Endodermal cell (in vitro differentiated cells): ENCODE measurements around the gene SLC15A5. TPM values are rescaled to one million over a fixed set of nuclear protein-coding genes. Genes with fewer than 3 reads are reported as not detected.
A peak's percentile ranks its signal among the peaks of the same experiment; 100 is the strongest.

ENCODE experiments used
- DNase-seq: peaks from one replicate; pipeline ENCODE4 v3.0.0-alpha.2; 2017
- H3K27ac ChIP-seq: 2 replicates; pipeline ENCODE4 v1.5.1; 2013; ENCODE audit warnings: mild to moderate bottlenecking, low read depth, low read length, moderate library complexity
- H3K27me3 ChIP-seq: 2 replicates; pipeline ENCODE4 v1.6.1; 2013; ENCODE audit warnings: mild to moderate bottlenecking, low read length, moderate library complexity; ENCODE audit not compliant: insufficient read depth, control insufficient read depth, poor library complexity, severe bottlenecking
- H3K36me3 ChIP-seq: 2 replicates; pipeline ENCODE4 v1.7.0; 2013; ENCODE audit warnings: mild to moderate bottlenecking, low read length, moderate library complexity; ENCODE audit not compliant: control insufficient read depth, insufficient read depth
- H3K4me1 ChIP-seq: one replicate; pipeline ENCODE4 v1.7.0; 2013; ENCODE audit warnings: low read length; ENCODE audit not compliant: control insufficient read depth, insufficient read depth
- H3K4me3 ChIP-seq: 2 replicates; pipeline ENCODE4 v1.5.1; 2013; ENCODE audit warnings: mild to moderate bottlenecking, low read length, moderate library complexity
- H3K9ac ChIP-seq: 2 replicates; pipeline ENCODE4 v1.6.1; 2013; ENCODE audit warnings: mild to moderate bottlenecking, low read length, moderate library complexity; ENCODE audit not compliant: poor library complexity, severe bottlenecking; ENCODE audit errors: extremely low read depth
- H3K9me3 ChIP-seq: 2 replicates; pipeline ENCODE4 v1.6.1; 2013; ENCODE audit warnings: mild to moderate bottlenecking, low read length, moderate library complexity; ENCODE audit not compliant: control insufficient read depth
- H3K27ac Mint-ChIP-seq: 2 replicates; pipeline ENCODE4 v1.8.0; 2020; ENCODE audit warnings: mixed read lengths
- H3K27me3 Mint-ChIP-seq: 2 replicates; pipeline ENCODE4 v1.8.0; 2021; ENCODE audit warnings: mild to moderate bottlenecking, mixed read lengths; ENCODE audit not compliant: insufficient read depth
- H3K36me3 Mint-ChIP-seq: 2 replicates; pipeline ENCODE4 v1.8.0; 2020; ENCODE audit warnings: low read depth, mixed read lengths
- H3K4me1 Mint-ChIP-seq: 2 replicates; pipeline ENCODE4 v1.8.0; 2020; ENCODE audit warnings: mixed read lengths
- H3K4me3 Mint-ChIP-seq: 2 replicates; pipeline ENCODE4 v1.8.0; 2020; ENCODE audit warnings: mild to moderate bottlenecking, moderate library complexity, mixed read lengths
- H3K9me3 Mint-ChIP-seq: 2 replicates; pipeline ENCODE4 v1.8.0; 2020; ENCODE audit warnings: mild to moderate bottlenecking, mixed read lengths
- WGBS, 2 experiments: methylation state at CpG; one replicate each; pipeline versions ENCODE4 v1.1.5 to v1.1.7; 2013; ENCODE audit warnings: missing lambda C conversion rate in 2 of 2, mixed read lengths in 1 of 2; ENCODE audit not compliant: insufficient coverage in 1 of 2, insufficient read length in 1 of 2; 5-methylcytosine and 5-hydroxymethylcytosine counted together
- total RNA-seq, 2 donors: library from RNA; stranded (reverse); fragmentation: NEBNext Ultra II Directional in 1 of 2; extraction: Animal tissue kit (Norgen Biotek cat#: 25700) in 1 of 2; gene quantifications; 2 replicates in 1 of 2; 3 replicates in 1 of 2; pipeline ENCODE4 v1.2.1, GENCODE V29; 2021
- TF ChIP-seq, protein P1 (sequence below): fragments of 200-600 bp; sonication (generic); conservative IDR thresholded peaks from 2 replicates; pipeline ENCODE4 v1.5.0; 2021; ENCODE audit warnings: antibody characterized with exemption, mild to moderate bottlenecking

SLC15A5 gene
- total RNA-seq, 2 donors from 2014 or later: not detected

DNA sequence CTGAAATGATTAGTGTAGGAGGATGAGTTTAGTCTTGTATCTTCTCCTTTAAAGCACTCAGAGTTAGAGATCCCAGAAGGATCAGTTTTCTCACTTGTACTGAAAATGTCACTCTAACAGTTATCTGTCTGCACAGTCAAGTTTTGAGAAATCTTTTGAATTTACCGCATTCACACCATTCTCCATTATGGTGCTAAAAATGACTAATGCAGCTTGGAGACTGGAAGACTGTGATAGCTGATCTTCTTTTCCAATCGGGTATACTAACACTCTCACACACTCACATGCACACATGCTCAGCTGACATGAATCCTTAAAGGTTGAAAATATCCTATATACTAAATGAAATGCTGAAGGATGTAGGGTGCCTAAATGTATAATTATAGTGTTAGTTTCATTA, 65.8 kb downstream of the SLC15A5 start:
- no peak overlapping the region for H3K4me3 ChIP-seq
- H3K27me3 Mint-ChIP-seq: no peaks in the 10 kb centered on the region
- TF ChIP-seq, protein P1, sequence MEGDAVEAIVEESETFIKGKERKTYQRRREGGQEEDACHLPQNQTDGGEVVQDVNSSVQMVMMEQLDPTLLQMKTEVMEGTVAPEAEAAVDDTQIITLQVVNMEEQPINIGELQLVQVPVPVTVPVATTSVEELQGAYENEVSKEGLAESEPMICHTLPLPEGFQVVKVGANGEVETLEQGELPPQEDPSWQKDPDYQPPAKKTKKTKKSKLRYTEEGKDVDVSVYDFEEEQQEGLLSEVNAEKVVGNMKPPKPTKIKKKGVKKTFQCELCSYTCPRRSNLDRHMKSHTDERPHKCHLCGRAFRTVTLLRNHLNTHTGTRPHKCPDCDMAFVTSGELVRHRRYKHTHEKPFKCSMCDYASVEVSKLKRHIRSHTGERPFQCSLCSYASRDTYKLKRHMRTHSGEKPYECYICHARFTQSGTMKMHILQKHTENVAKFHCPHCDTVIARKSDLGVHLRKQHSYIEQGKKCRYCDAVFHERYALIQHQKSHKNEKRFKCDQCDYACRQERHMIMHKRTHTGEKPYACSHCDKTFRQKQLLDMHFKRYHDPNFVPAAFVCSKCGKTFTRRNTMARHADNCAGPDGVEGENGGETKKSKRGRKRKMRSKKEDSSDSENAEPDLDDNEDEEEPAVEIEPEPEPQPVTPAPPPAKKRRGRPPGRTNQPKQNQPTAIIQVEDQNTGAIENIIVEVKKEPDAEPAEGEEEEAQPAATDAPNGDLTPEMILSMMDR: no peak
- H3K9me3 ChIP-seq: no peaks in the 10 kb centered on the region
- no peaks in the 10 kb centered on the region for H3K4me1 ChIP-seq
- H3K36me3 ChIP-seq: no peaks in the 10 kb centered on the region
- no peak overlapping the region for H3K27ac ChIP-seq
- H3K36me3 Mint-ChIP-seq: no peaks in the 10 kb centered on the region
- H3K9ac ChIP-seq: no peak overlapping the region
- H3K9me3 Mint-ChIP-seq: no peaks in the 10 kb centered on the region
- H3K4me3 Mint-ChIP-seq: no peak overlapping the region
- H3K27me3 ChIP-seq: no peaks in the 10 kb centered on the region
- no peak for DNase-seq
- no peak overlapping the region for H3K27ac Mint-ChIP-seq
- H3K4me1 Mint-ChIP-seq: peaks cover 4% of the 10 kb centered on the region
- 83 to 86% methylated on average over 1 to 2 of the region's 2 CpGs for WGBS, 2 experiments

DNA sequence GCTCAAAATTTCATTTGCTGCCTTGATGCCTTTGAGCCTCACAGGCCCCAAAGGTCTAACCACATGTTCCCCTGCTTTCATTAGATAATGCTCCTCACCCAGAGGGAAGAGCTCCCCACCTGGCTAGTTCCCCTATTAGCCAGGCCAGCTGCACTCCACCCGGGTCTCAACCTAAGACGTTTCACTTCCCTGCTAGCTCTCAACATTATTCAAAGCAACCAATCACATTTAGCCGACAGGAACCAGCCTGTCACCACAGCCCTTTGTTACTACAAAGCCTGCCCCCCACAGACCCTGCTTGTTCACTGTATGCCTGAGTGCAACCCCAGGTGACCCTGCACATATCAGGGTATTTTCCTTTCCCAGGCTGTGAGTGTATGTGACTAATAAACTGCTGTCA, 78.6 kb downstream of the SLC15A5 start:
- Histone ChIP-seq H3K36me3 (no peaks in the 10 kb centered on the region), H3K27me3 (no peaks in the 10 kb centered on the region), H3K4me1 (no peaks in the 10 kb centered on the region), H3K9ac (no peak overlapping the region), H3K27ac (no peak overlapping the region), H3K9me3 (peaks cover 12% of the 10 kb centered on the region), H3K4me3 (no peak overlapping the region)
- H3K9me3 Mint-ChIP-seq: peaks cover 15% of the 10 kb centered on the region
- H3K36me3 Mint-ChIP-seq: peaks cover 5% of the 10 kb centered on the region
- no peak overlapping the region for H3K4me3 Mint-ChIP-seq
- H3K27ac Mint-ChIP-seq: no peak overlapping the region
- TF ChIP-seq, protein P1: no peak
- 67% methylated on average over 3 of the region's 3 CpGs; no CpG with 5 or more reads in 1 of the 2 experiments for WGBS, 2 experiments
- no peaks in the 10 kb centered on the region for H3K4me1 Mint-ChIP-seq
- peak; percentile 65 for DNase-seq
- H3K27me3 Mint-ChIP-seq: no peaks in the 10 kb centered on the region

DNA sequence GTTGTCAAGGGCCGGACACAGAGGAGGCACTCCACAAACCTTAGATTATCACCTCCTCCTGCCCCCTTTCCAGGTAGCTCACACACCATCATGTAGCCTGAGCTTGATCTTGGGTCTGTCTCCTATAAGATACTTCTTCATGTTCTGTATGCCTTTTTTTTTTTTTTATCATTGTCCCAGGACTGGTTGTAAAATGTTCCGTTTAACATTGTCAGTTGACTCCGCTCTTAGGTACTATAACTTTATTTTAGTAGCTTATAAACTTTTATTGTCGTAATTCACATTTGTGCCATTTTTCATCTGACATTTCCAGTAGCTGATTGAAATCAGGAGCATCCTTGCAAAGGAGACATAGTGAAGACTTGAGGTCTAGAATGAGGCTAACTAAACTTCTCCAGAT, 79.9 kb downstream of the SLC15A5 start:
- Mint-ChIP-seq H3K36me3 (peaks cover 5% of the 10 kb centered on the region), H3K27ac (no peak overlapping the region), H3K9me3 (peaks cover 15% of the 10 kb centered on the region)

More for the DNA sequence above, 79.9 kb downstream of the SLC15A5 start:
- Histone ChIP-seq H3K27ac (no peak overlapping the region), H3K4me1 (no peaks in the 10 kb centered on the region), H3K27me3 (no peaks in the 10 kb centered on the region), H3K4me3 (no peak overlapping the region), H3K9ac (no peak overlapping the region), H3K9me3 (peaks cover 12% of the 10 kb centered on the region), H3K36me3 (no peaks in the 10 kb centered on the region)
- Mint-ChIP-seq H3K4me1 (no peaks in the 10 kb centered on the region), H3K4me3 (no peak overlapping the region), H3K27me3 (no peaks in the 10 kb centered on the region)
- DNase-seq: no peak
- WGBS, 2 experiments: 68% methylated on average over 4 of the region's 4 CpGs; no CpG with 5 or more reads in 1 of the 2 experiments
- TF ChIP-seq, protein P1: no peak
